RKO (cell line): ENCODE results near the gene SLC29A3.
A peak's percentile ranks its signal among the peaks of the same experiment; 100 is the strongest.

Experiments
- DNase-seq: peaks from one replicate; pipeline ENCODE4 v3.0.0-alpha.2; 2016; ENCODE audit warnings: low spot score

Gene SLC29A3

GRCh38 chr10:71300555-71301370 is 18.3 kb upstream of the SLC29A3 start:
- DNase-seq: no peak

GRCh38 chr10:71301371-71301916 is 17.6 kb upstream of the SLC29A3 start:
- DNase-seq: no peak

GRCh38 chr10:71302451-71302850 is 16.6 kb upstream of the SLC29A3 start:
- no peak for DNase-seq

GRCh38 chr10:71302874-71303568 is 16.0 kb upstream of the SLC29A3 start:
- peak; percentile 70 for DNase-seq

GRCh38 chr10:71303569-71303907 is 15.5 kb upstream of the SLC29A3 start:
- no peak for DNase-seq

- DNase-seq: no peak
Observed at GRCh38 chr10:71304914-71305313, 14.1 kb upstream of the SLC29A3 start.

- DNase-seq: no peak
Observed at GRCh38 chr10:71306979-71307378, 12.1 kb upstream of the SLC29A3 start.

- DNase-seq: no peak
Observed at GRCh38 chr10:71307469-71308085, 11.5 kb upstream of the SLC29A3 start.

- no peak for DNase-seq
Observed at GRCh38 chr10:71308244-71308643, 10.8 kb upstream of the SLC29A3 start.

GRCh38 chr10:71308985-71309384 is 10.1 kb upstream of the SLC29A3 start:
- no peak for DNase-seq

- no peak for DNase-seq
Observed at GRCh38 chr10:71309919-71310318, 9.1 kb upstream of the SLC29A3 start.

- no peak for DNase-seq
Observed at GRCh38 chr10:71312220-71312619, 6.8 kb upstream of the SLC29A3 start.

GRCh38 chr10:71312811-71313789 is 6.0 kb upstream of the SLC29A3 start:
- no peak for DNase-seq

GRCh38 chr10:71314028-71314693 is 4.9 kb upstream of the SLC29A3 start:
- DNase-seq: peak; percentile 63

GRCh38 chr10:71314694-71315225 is 4.3 kb upstream of the SLC29A3 start:
- DNase-seq: no peak

GRCh38 chr10:71316056-71316785 is 2.8 kb upstream of the SLC29A3 start:
- DNase-seq: no peak

- DNase-seq: no peak
Observed at GRCh38 chr10:71316786-71317160, 2.3 kb upstream of the SLC29A3 start.

- no peak for DNase-seq
Observed at GRCh38 chr10:71317739-71318138, 1.3 kb upstream of the SLC29A3 start.

- no peak for DNase-seq
Observed at GRCh38 chr10:71319800-71320392, 837 bp downstream of the SLC29A3 start.

GRCh38 chr10:71320592-71320991 is 1.5 kb downstream of the SLC29A3 start:
- no peak for DNase-seq
